Fibroblast of the aortic adventitia (primary cell): Measurements from ENCODE around the gene EHF. TPM values are rescaled to one million over a fixed set of nuclear protein-coding genes. Genes with fewer than 3 reads are reported as not detected.

Experiments
- DNase-seq: peaks from one replicate; pipeline ENCODE4 v3.0.0-alpha.2; 2010; ENCODE audit warnings: low read depth
- H3K4me3 ChIP-seq: 2 replicates; pipeline ENCODE4 v1.5.1; 2011; ENCODE audit warnings: low read depth, mild to moderate bottlenecking, control low read depth, low read length, moderate library complexity
- total RNA-seq: library from RNA; depleted of rRNA; stranded (reverse); fragments of >200 nt; gene quantifications from 2 replicates; pipeline ENCODE4 v1.2.3, GENCODE V29; 2012; ENCODE audit warnings: low replicate concordance
- TF ChIP-seq, protein P1 (sequence below): IDR thresholded peaks from 2 replicates; pipeline ENCODE4 v1.5.1; 2011; ENCODE audit warnings: mild to moderate bottlenecking, low read length, control low read depth, inconsistent platforms; ENCODE audit not compliant: insufficient read depth

Gene EHF
- total RNA-seq, 1 donor: 0.18 TPM

DNA sequence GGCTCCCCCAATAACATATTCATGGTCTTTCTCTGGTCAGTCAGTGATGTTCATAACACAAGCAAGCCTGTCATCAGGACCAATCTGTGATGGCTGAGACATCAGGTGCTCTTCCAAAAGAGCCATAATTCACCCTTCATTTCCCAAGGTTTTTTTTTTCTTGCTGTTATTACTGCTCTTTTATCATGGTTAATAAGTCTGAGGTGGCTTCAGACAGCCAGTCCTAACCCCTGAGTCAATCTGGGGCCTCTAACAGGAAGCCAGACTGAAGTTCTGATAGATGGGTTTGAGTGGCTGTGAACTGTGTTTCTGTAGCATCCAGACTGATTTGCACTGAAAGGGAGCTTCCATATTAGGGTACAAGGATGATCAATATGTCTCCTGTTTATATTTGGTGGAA is 8.8 kb downstream of the EHF start:
- TF ChIP-seq, protein P1, sequence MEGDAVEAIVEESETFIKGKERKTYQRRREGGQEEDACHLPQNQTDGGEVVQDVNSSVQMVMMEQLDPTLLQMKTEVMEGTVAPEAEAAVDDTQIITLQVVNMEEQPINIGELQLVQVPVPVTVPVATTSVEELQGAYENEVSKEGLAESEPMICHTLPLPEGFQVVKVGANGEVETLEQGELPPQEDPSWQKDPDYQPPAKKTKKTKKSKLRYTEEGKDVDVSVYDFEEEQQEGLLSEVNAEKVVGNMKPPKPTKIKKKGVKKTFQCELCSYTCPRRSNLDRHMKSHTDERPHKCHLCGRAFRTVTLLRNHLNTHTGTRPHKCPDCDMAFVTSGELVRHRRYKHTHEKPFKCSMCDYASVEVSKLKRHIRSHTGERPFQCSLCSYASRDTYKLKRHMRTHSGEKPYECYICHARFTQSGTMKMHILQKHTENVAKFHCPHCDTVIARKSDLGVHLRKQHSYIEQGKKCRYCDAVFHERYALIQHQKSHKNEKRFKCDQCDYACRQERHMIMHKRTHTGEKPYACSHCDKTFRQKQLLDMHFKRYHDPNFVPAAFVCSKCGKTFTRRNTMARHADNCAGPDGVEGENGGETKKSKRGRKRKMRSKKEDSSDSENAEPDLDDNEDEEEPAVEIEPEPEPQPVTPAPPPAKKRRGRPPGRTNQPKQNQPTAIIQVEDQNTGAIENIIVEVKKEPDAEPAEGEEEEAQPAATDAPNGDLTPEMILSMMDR: no peak
- H3K4me3 ChIP-seq: no peak overlapping the region
- no peak for DNase-seq

DNA sequence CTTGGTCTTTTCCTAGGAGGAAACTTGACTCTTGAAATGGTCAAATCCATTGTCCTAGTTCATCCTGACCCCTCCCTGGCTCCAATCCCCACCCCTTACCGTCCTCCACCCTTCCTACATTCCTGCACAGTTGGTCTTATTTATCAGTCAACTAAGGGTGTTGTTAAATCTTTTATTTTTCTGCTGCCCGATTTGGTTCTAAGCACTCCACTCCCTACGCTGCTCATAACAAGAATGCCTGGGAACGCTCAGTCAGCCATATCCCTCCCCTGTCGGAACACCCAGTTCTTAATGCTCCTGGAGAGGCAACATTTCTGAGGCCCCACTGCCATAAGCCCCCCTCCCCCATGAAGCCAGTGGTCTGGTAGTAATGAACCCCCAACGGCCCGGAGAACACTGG is 9.7 kb downstream of the EHF start:
- no peak overlapping the region for H3K4me3 ChIP-seq
- TF ChIP-seq, protein P1: no peak
- DNase-seq: no peak

DNA sequence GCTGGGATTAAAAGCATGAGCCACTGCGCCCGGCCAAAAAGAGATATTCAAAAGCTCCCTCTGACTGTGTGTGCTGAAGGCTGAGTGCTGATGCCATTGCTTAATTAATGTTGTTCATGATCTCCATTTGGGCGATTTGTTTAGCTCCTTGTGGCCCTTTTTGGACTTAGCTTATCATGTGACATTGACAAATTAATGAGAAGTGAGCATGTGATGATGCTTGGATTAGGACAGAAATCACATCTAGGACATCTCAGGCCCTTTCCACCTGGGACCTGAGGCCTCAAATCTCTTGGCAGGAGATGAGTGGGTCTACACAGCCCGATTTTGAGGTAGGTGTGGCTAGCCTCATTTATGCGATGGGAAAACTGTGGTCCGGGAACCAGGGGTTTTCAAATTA is 10.4 kb downstream of the EHF start:
- TF ChIP-seq, protein P1: no peak
- no peak for DNase-seq
- no peak overlapping the region for H3K4me3 ChIP-seq

DNA sequence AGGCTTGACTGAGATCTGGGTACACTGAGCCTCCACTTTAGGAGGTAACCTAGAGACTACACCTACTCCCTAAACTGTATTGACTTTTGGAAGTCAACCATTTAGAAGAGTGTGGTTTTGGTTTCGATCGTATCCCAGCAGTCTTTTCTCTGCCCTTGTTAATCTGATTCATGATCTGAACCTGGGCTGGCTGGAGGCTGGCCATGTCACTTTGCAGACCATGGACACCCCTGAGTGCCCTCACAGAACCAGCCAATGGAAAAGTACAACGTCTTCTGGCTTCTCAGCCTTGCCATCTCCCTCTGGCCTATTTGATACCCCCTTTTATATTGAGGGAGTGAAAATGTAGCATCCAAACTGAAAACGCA is 10.8 kb downstream of the EHF start:
- no peak for DNase-seq
- TF ChIP-seq, protein P1: no peak
- H3K4me3 ChIP-seq: no peak overlapping the region

DNA sequence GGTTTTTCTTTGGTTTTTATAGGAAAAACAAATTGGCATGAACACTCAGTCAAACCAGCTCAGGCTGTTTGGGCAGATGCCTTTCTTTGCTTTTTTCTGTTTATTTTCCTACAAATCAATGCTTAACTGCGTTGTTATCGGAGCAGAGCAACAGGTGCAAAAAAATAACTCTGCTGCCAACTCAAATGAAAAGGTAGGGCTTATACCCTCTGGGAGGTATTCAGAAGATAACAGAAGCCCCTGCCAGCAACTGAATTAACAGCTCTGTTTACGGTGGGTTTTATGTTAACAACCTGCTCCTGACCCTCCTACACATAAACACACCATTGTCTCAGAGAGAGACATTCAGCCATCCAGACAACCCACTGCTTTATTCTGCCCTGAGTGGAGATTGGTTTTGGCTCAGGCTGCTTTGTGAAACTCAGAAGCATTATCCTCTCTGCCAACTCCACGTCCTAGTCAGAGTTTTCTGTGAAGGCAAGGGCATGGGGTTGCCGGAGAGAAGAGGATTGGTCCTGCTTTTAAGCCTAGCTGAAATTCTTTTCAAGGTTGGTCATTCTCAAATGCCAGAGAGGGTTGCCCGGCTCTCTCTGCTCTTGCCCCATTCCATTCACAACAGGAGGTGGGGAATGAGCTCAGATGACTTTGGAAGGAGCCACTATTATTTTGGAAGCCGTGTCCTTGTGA is 11.4 kb downstream of the EHF start:
- TF ChIP-seq, protein P1: no peak
- no peak overlapping the region for H3K4me3 ChIP-seq
- DNase-seq: no peak

DNA sequence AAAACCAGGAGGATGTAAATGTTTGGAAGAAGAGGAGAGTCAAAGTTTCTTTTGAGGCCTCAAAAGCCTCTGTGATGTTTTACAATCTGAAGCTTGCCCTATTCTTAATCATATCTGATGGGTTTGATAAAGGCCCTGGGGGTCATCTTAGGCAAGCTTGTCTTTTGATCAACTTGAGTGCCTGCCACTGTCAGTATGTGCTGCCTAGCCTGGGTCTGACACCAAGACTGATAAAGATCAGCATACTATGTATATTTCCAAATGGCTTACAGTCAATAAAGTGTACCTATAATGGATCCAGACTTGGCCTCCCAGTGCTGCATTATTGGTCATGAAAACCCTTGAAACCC is 12.7 kb downstream of the EHF start:
- TF ChIP-seq, protein P1: no peak
- DNase-seq: no peak

More for the DNA sequence above, 12.7 kb downstream of the EHF start:
- no peak overlapping the region for H3K4me3 ChIP-seq
